ENCODE data around the gene PCDH11Y.
"Not testable (repeated sequence)": the region's sequence is repeated elsewhere in the genome, so short reads cannot be mapped to it uniquely, and the experiment has no call there.

The PCDH11Y gene

GRCh38 chrY:5000057-5000456, at the start of gene PCDH11Y:
Gene PCDH11Y (plus strand): TSS chrY:5000296. CDS start chrY:5057100, 56,804 bp downstream.
- DNase-seq (ENCODE audit: low spot score) = not testable (repeated sequence)

- DNase-seq (ENCODE audit: low spot score) = not testable (repeated sequence)
Observed at GRCh38 chrY:4967894-4968293, 32.2 kb upstream of the PCDH11Y start.

- not testable (repeated sequence) for DNase-seq (ENCODE audit: low spot score)
Observed at GRCh38 chrY:4991743-4992400, 8.2 kb upstream of the PCDH11Y start.

GRCh38 chrY:4994892-4995291, 5.2 kb upstream of the PCDH11Y start:
- DNase-seq (ENCODE audit: low spot score) = not testable (repeated sequence)

- DNase-seq (ENCODE audit: low spot score) = not testable (repeated sequence)
Observed at GRCh38 chrY:5002476-5003184, 2.5 kb downstream of the PCDH11Y start.

- DNase-seq (ENCODE audit: low spot score) = not testable (repeated sequence)
Observed at GRCh38 chrY:5038972-5039523, 39.0 kb downstream of the PCDH11Y start.

GRCh38 chrY:5083017-5083416, 82.9 kb downstream of the PCDH11Y start:
- DNase-seq (ENCODE audit: low spot score) = not testable (repeated sequence)

GRCh38 chrY:5182998-5183397, 182.9 kb downstream of the PCDH11Y start:
- not testable (repeated sequence) for DNase-seq (ENCODE audit: low spot score)

GRCh38 chrY:5215116-5215515, 215.0 kb downstream of the PCDH11Y start:
- DNase-seq (ENCODE audit: low spot score) = not testable (repeated sequence)

GRCh38 chrY:5324931-5325330, 324.8 kb downstream of the PCDH11Y start:
- not testable (repeated sequence) for DNase-seq (ENCODE audit: low spot score)

GRCh38 chrY:5342220-5342619, 342.1 kb downstream of the PCDH11Y start:
- DNase-seq (ENCODE audit: low spot score) = not testable (repeated sequence)

GRCh38 chrY:5543705-5544104, 543.6 kb downstream of the PCDH11Y start:
- DNase-seq (ENCODE audit: low spot score) = not testable (repeated sequence)

- DNase-seq (ENCODE audit: low spot score) = not testable (repeated sequence)
Observed at GRCh38 chrY:5638589-5638988, 638.5 kb downstream of the PCDH11Y start.

- not testable (repeated sequence) for DNase-seq (ENCODE audit: low spot score)
Observed at GRCh38 chrY:5679265-5679664, 679.2 kb downstream of the PCDH11Y start.

- DNase-seq (ENCODE audit: low spot score) = not testable (repeated sequence)
Observed at GRCh38 chrY:5708727-5709126, 708.6 kb downstream of the PCDH11Y start.

- DNase-seq (ENCODE audit: low spot score) = not testable (repeated sequence)
Observed at GRCh38 chrY:5709788-5710381, 709.8 kb downstream of the PCDH11Y start.

GRCh38 chrY:5761403-5761802, 761.3 kb downstream of the PCDH11Y start:
- DNase-seq (ENCODE audit: low spot score) = not testable (repeated sequence)

GRCh38 chrY:5776485-5776884, 776.4 kb downstream of the PCDH11Y start:
- not testable (repeated sequence) for DNase-seq (ENCODE audit: low spot score)
